ENCODE measurements around the gene AJAP1.

The AJAP1 gene

GRCh38 chr1:4673494-4673893 is 19.1 kb downstream of the AJAP1 start:
- H3K27me3 ChIP-seq (replicated peaks in 2 of 5; ENCODE audit: control insufficient read depth in 4 of 5, insufficient read depth in 5 of 5, low read length in 4 of 5), result peaks cover 0 to 38% (median 3%) of the 10 kb centered on the region in 5 experiments
- no peak for DNase-seq
- peaks cover 0 to 6% (median 3%) of the 10 kb centered on the region in 5 experiments for H3K9me3 ChIP-seq (ENCODE audit: control extremely low read depth in 1 of 5, control insufficient read depth in 4 of 5, insufficient read depth in 2 of 5, low read depth in 1 of 5, low read length in 4 of 5)
- H3K36me3 ChIP-seq (ENCODE audit: control insufficient read depth in 4 of 4, insufficient read depth in 4 of 4, low read length in 3 of 4), result no peaks in the 10 kb centered on the region
- 96% methylated on average over 6 of the region's 9 CpGs for WGBS (ENCODE audit: insufficient coverage)
- no peak overlapping the region for H3K4me3 ChIP-seq (ENCODE audit: control insufficient read depth in 1 of 7, extremely low read depth in 1 of 7, insufficient read depth in 4 of 7, low read depth in 2 of 7, low read length in 6 of 7)
- H3K27ac ChIP-seq (ENCODE audit: insufficient read depth in 1 of 2, low read depth in 1 of 2, low read length in 2 of 2, poor library complexity in 1 of 2, severe bottlenecking in 2 of 2), result no peak overlapping the region
- H3K4me1 ChIP-seq (ENCODE audit: control extremely low read depth in 1 of 4, control insufficient read depth in 4 of 4, insufficient read depth in 4 of 4, low read length in 3 of 4), result no peaks in the 10 kb centered on the region
- POLR2A ChIA-PET, result no interaction called here
- CTCF ChIA-PET, result no interaction called here

- no peaks in the 10 kb centered on the region for H3K36me3 ChIP-seq (ENCODE audit: control insufficient read depth in 4 of 4, insufficient read depth in 4 of 4, low read length in 3 of 4)
- 96% methylated on average over 5 of the region's 5 CpGs for WGBS (ENCODE audit: insufficient coverage)
- DNase-seq, result no peak
- CTCF ChIA-PET, result no interaction called here
- H3K27ac ChIP-seq (ENCODE audit: insufficient read depth in 1 of 2, low read depth in 1 of 2, low read length in 2 of 2, poor library complexity in 1 of 2, severe bottlenecking in 2 of 2), result no peak overlapping the region
- POLR2A ChIA-PET, result no interaction called here
- peaks cover 0 to 12% (median 3%) of the 10 kb centered on the region in 5 experiments for H3K9me3 ChIP-seq (ENCODE audit: control extremely low read depth in 1 of 5, control insufficient read depth in 4 of 5, insufficient read depth in 2 of 5, low read depth in 1 of 5, low read length in 4 of 5)
- H3K4me1 ChIP-seq (ENCODE audit: control extremely low read depth in 1 of 4, control insufficient read depth in 4 of 4, insufficient read depth in 4 of 4, low read length in 3 of 4), result no peaks in the 10 kb centered on the region
- no peak overlapping the region for H3K4me3 ChIP-seq (ENCODE audit: control insufficient read depth in 1 of 7, extremely low read depth in 1 of 7, insufficient read depth in 4 of 7, low read depth in 2 of 7, low read length in 6 of 7)
- H3K27me3 ChIP-seq (replicated peaks in 2 of 5; ENCODE audit: control insufficient read depth in 4 of 5, insufficient read depth in 5 of 5, low read length in 4 of 5), result peaks cover 0 to 38% (median 3%) of the 10 kb centered on the region in 5 experiments
These were observed 19.7 kb downstream of the AJAP1 start for GRCh38 chr1:4674117-4674516.

GRCh38 chr1:4674676-4675075 is 20.3 kb downstream of the AJAP1 start:
- Histone ChIP-seq H3K27me3 (replicated peaks in 2 of 5; ENCODE audit: control insufficient read depth in 4 of 5, insufficient read depth in 5 of 5, low read length in 4 of 5) (peaks cover 0 to 38% (median 3%) of the 10 kb centered on the region in 5 experiments), H3K36me3 (ENCODE audit: control insufficient read depth in 4 of 4, insufficient read depth in 4 of 4, low read length in 3 of 4) (no peaks in the 10 kb centered on the region), H3K27ac (ENCODE audit: insufficient read depth in 1 of 2, low read depth in 1 of 2, low read length in 2 of 2, poor library complexity in 1 of 2, severe bottlenecking in 2 of 2) (no peak overlapping the region), H3K4me3 (ENCODE audit: control insufficient read depth in 1 of 7, extremely low read depth in 1 of 7, insufficient read depth in 4 of 7, low read depth in 2 of 7, low read length in 6 of 7) (no peak overlapping the region), H3K4me1 (ENCODE audit: control extremely low read depth in 1 of 4, control insufficient read depth in 4 of 4, insufficient read depth in 4 of 4, low read length in 3 of 4) (no peaks in the 10 kb centered on the region), H3K9me3 (ENCODE audit: control extremely low read depth in 1 of 5, control insufficient read depth in 4 of 5, insufficient read depth in 2 of 5, low read depth in 1 of 5, low read length in 4 of 5) (peaks cover 0 to 17% (median 3%) of the 10 kb centered on the region in 5 experiments)
- 95% methylated on average over 12 of the region's 13 CpGs for WGBS (ENCODE audit: insufficient coverage)
- CTCF ChIA-PET, result no interaction called here
- DNase-seq, result no peak
- POLR2A ChIA-PET, result no interaction called here

- Histone ChIP-seq H3K36me3 (ENCODE audit: control insufficient read depth in 4 of 4, insufficient read depth in 4 of 4, low read length in 3 of 4) (no peaks in the 10 kb centered on the region), H3K9me3 (ENCODE audit: control extremely low read depth in 1 of 5, control insufficient read depth in 4 of 5, insufficient read depth in 2 of 5, low read depth in 1 of 5, low read length in 4 of 5) (peaks cover 0 to 24% (median 8%) of the 10 kb centered on the region in 5 experiments), H3K4me3 (ENCODE audit: control insufficient read depth in 1 of 7, extremely low read depth in 1 of 7, insufficient read depth in 4 of 7, low read depth in 2 of 7, low read length in 6 of 7) (no peak overlapping the region), H3K4me1 (ENCODE audit: control extremely low read depth in 1 of 4, control insufficient read depth in 4 of 4, insufficient read depth in 4 of 4, low read length in 3 of 4) (no peaks in the 10 kb centered on the region), H3K27ac (ENCODE audit: insufficient read depth in 1 of 2, low read depth in 1 of 2, low read length in 2 of 2, poor library complexity in 1 of 2, severe bottlenecking in 2 of 2) (no peak overlapping the region), H3K27me3 (replicated peaks in 2 of 5; ENCODE audit: control insufficient read depth in 4 of 5, insufficient read depth in 5 of 5, low read length in 4 of 5) (peaks cover 0 to 32% (median 2%) of the 10 kb centered on the region in 5 experiments)
- DNase-seq, result no peak
- ChIA-PET CTCF (no interaction called here), POLR2A (no interaction called here)
- 86% methylated on average over 19 of the region's 21 CpGs for WGBS (ENCODE audit: insufficient coverage)
These were observed 21.2 kb downstream of the AJAP1 start for GRCh38 chr1:4675454-4676186.

GRCh38 chr1:4676253-4676652 is 21.8 kb downstream of the AJAP1 start:
- H3K4me1 ChIP-seq (ENCODE audit: control extremely low read depth in 1 of 4, control insufficient read depth in 4 of 4, insufficient read depth in 4 of 4, low read length in 3 of 4), result no peaks in the 10 kb centered on the region
- peaks cover 0 to 28% (median 2%) of the 10 kb centered on the region in 5 experiments for H3K27me3 ChIP-seq (replicated peaks in 2 of 5; ENCODE audit: control insufficient read depth in 4 of 5, insufficient read depth in 5 of 5, low read length in 4 of 5)
- H3K27ac ChIP-seq (ENCODE audit: insufficient read depth in 1 of 2, low read depth in 1 of 2, low read length in 2 of 2, poor library complexity in 1 of 2, severe bottlenecking in 2 of 2), result no peak overlapping the region
- CTCF ChIA-PET, result no interaction called here
- DNase-seq, result no peak
- WGBS (ENCODE audit: insufficient coverage), result 96% methylated on average over 7 of the region's 9 CpGs
- H3K9me3 ChIP-seq (ENCODE audit: control extremely low read depth in 1 of 5, control insufficient read depth in 4 of 5, insufficient read depth in 2 of 5, low read depth in 1 of 5, low read length in 4 of 5), result peaks cover 0 to 24% (median 11%) of the 10 kb centered on the region in 5 experiments
- H3K4me3 ChIP-seq (ENCODE audit: control insufficient read depth in 1 of 7, extremely low read depth in 1 of 7, insufficient read depth in 4 of 7, low read depth in 2 of 7, low read length in 6 of 7), result no peak overlapping the region
- POLR2A ChIA-PET, result no interaction called here
- no peaks in the 10 kb centered on the region for H3K36me3 ChIP-seq (ENCODE audit: control insufficient read depth in 4 of 4, insufficient read depth in 4 of 4, low read length in 3 of 4)

GRCh38 chr1:4677608-4678007 is 23.2 kb downstream of the AJAP1 start:
- 96% methylated on average over 6 of the region's 7 CpGs for WGBS (ENCODE audit: insufficient coverage)
- H3K9me3 ChIP-seq (ENCODE audit: control extremely low read depth in 1 of 5, control insufficient read depth in 4 of 5, insufficient read depth in 2 of 5, low read depth in 1 of 5, low read length in 4 of 5), result peaks cover 0 to 27% (median 11%) of the 10 kb centered on the region in 5 experiments
- no peaks in the 10 kb centered on the region for H3K36me3 ChIP-seq (ENCODE audit: control insufficient read depth in 4 of 4, insufficient read depth in 4 of 4, low read length in 3 of 4)
- POLR2A ChIA-PET, result no interaction called here
- no peak overlapping the region for H3K4me3 ChIP-seq (ENCODE audit: control insufficient read depth in 1 of 7, extremely low read depth in 1 of 7, insufficient read depth in 4 of 7, low read depth in 2 of 7, low read length in 6 of 7)
- H3K27me3 ChIP-seq (replicated peaks in 2 of 5; ENCODE audit: control insufficient read depth in 4 of 5, insufficient read depth in 5 of 5, low read length in 4 of 5), result peaks cover 0 to 22% (median 0%) of the 10 kb centered on the region in 5 experiments
- no peak overlapping the region for H3K27ac ChIP-seq (ENCODE audit: insufficient read depth in 1 of 2, low read depth in 1 of 2, low read length in 2 of 2, poor library complexity in 1 of 2, severe bottlenecking in 2 of 2)
- CTCF ChIA-PET, result no interaction called here
- DNase-seq, result no peak
- no peaks in the 10 kb centered on the region for H3K4me1 ChIP-seq (ENCODE audit: control extremely low read depth in 1 of 4, control insufficient read depth in 4 of 4, insufficient read depth in 4 of 4, low read length in 3 of 4)

- Histone ChIP-seq H3K4me1 (ENCODE audit: control extremely low read depth in 1 of 4, control insufficient read depth in 4 of 4, insufficient read depth in 4 of 4, low read length in 3 of 4) (no peaks in the 10 kb centered on the region), H3K27ac (ENCODE audit: insufficient read depth in 1 of 2, low read depth in 1 of 2, low read length in 2 of 2, poor library complexity in 1 of 2, severe bottlenecking in 2 of 2) (no peak overlapping the region), H3K4me3 (ENCODE audit: control insufficient read depth in 1 of 7, extremely low read depth in 1 of 7, insufficient read depth in 4 of 7, low read depth in 2 of 7, low read length in 6 of 7) (no peak overlapping the region), H3K36me3 (ENCODE audit: control insufficient read depth in 4 of 4, insufficient read depth in 4 of 4, low read length in 3 of 4) (no peaks in the 10 kb centered on the region), H3K27me3 (replicated peaks in 2 of 5; ENCODE audit: control insufficient read depth in 4 of 5, insufficient read depth in 5 of 5, low read length in 4 of 5) (peaks cover 0 to 20% (median 0%) of the 10 kb centered on the region in 5 experiments), H3K9me3 (ENCODE audit: control extremely low read depth in 1 of 5, control insufficient read depth in 4 of 5, insufficient read depth in 2 of 5, low read depth in 1 of 5, low read length in 4 of 5) (peaks cover 0 to 27% (median 11%) of the 10 kb centered on the region in 5 experiments)
- POLR2A ChIA-PET, result no interaction called here
- no peak for DNase-seq
- CTCF ChIA-PET, result no interaction called here
- WGBS (ENCODE audit: insufficient coverage), result 100% methylated on average over 3 of the region's 3 CpGs
These were observed 23.8 kb downstream of the AJAP1 start for GRCh38 chr1:4678066-4678717.
